Heart left ventricle (tissue), 16 donors: ENCODE measurements around the gene CYP4F22. TPM values are rescaled to one million over a fixed set of nuclear protein-coding genes. Genes with fewer than 3 reads are reported as not detected.

Experiments used
- ATAC-seq, 4 donors: fragments of 200-7000 bp; cut with Tn5 transposase; one replicate each; pipeline ENCODE4 v1.9.1; 2020 to 2022; ENCODE audit warnings: moderate library complexity in 4 of 4, mild to moderate bottlenecking in 3 of 4, moderate number of reproducible peaks in 1 of 4
- DNase-seq, 5 donors: peaks; one replicate each; pipeline ENCODE4 v3.0.0-alpha.2; 2020
- H3K27ac ChIP-seq, 12 donors: fragments of 200-600 bp; sonication (generic) in 4 of 12; one replicate each; pipeline versions ENCODE4 v1.5.0 to v1.8.0; 2016 to 2022; ENCODE audit warnings: mild to moderate bottlenecking in 2 of 12
- H3K27me3 ChIP-seq, 9 donors: fragments of 200-600 bp; sonication (generic) in 2 of 9; one replicate each; pipeline versions ENCODE4 v1.5.1 to v1.8.0; 2016 to 2022; ENCODE audit warnings: mild to moderate bottlenecking in 3 of 9
- H3K36me3 ChIP-seq, 9 donors: fragments of 200-600 bp; sonication (generic) in 2 of 9; one replicate each; pipeline versions ENCODE4 v1.5.0 to v1.8.0; 2018 to 2022; ENCODE audit warnings: mild to moderate bottlenecking in 2 of 9
- H3K4me1 ChIP-seq, 12 donors: fragments of 200-600 bp; sonication (generic) in 4 of 12; one replicate each; pipeline versions ENCODE4 v1.5.0 to v1.8.0; 2016 to 2022; ENCODE audit warnings: mild to moderate bottlenecking in 3 of 12
- H3K4me3 ChIP-seq, 12 donors: fragments of 200-600 bp; sonication (generic) in 4 of 12; one replicate each; pipeline versions ENCODE4 v1.5.0 to v1.8.0; 2017 to 2022; ENCODE audit warnings: mild to moderate bottlenecking in 9 of 12, moderate library complexity in 4 of 12
- H3K9me3 ChIP-seq, 12 donors: fragments of 200-600 bp; sonication (generic) in 4 of 12; one replicate each; pipeline versions ENCODE4 v1.5.0 to v1.8.0; 2016 to 2022; ENCODE audit warnings: mild to moderate bottlenecking in 1 of 12
- POLR2A ChIP-seq, 2 donors: fragments of 450-650 bp; IDR thresholded peaks; one replicate each; pipeline ENCODE4 v1.6.1; 2017; ENCODE audit warnings: antibody characterized with exemption in 2 of 2, mild to moderate bottlenecking in 2 of 2, moderate library complexity in 2 of 2
- WGBS, 4 donors: extraction: QIAGEN DNeasy Blood & Tissue Kit in 2 of 4; methylation state at CpG; one replicate each; pipeline versions ENCODE4 v1.1.5 to v1.1.7; 2013 to 2018; 5-methylcytosine and 5-hydroxymethylcytosine counted together
- intact Hi-C, 10 donors: fragments of 100-400 bp; cut with DNase I; formaldehyde crosslinking; loops; one replicate each; pipeline versions ENCODE4 v1.11.1 to v1.14.2; 2022
- polyA plus RNA-seq, 2 donors: library from polyadenylated mRNA; stranded (reverse); fragments of 200-250 nt; gene quantifications; one replicate each; pipeline ENCODE4 v1.2.3, GENCODE V29; 2013
- total RNA-seq, 9 donors: library from RNA; depleted of rRNA in 2 of 9; stranded (reverse); fragments of >200 nt in 2 of 9; fragmentation: NEBNext Ultra II Directional in 3 of 9; extraction: Animal tissue kit (Norgen Biotek cat#: 25700) in 3 of 9; gene quantifications; one replicate each; pipeline versions ENCODE4 v1.1.0 to v1.2.4, GENCODE V29; 2016 to 2023
- TF ChIP-seq, protein P1 (sequence below), 12 donors: fragments of 200-600 bp; sonication (generic) in 4 of 12; IDR thresholded peaks; one replicate each; pipeline versions ENCODE4 v1.5.0 to v1.8.0; 2018 to 2022; ENCODE audit warnings: antibody characterized with exemption in 12 of 12, mild to moderate bottlenecking in 5 of 12
- donor health status: ischemic (EF 13 %, LVEDD 7.1; RV severe dilation, severe dysfunction).
- donor health status: healthy with polysubstance abuse.
- donor health status: DM: no; HTN: yes; CAD: no.
- donor health status: DM: no; HTN: no; CAD: no.
- donor health status: ischemic (EF 25% LVEDD 6.9; RV normal size, moderate dysfunction).
- donor health status: ischemic (EF 25% LVEDD 5.7; RV mildly dilated, moderate dysfunction).
- donor health status: healthy.
- donor health status: DM: yes; HTN: yes; CAD: no.
- donor health status: ischemic (EF 35%, LVEDD 5.7; RV mildly dilated, moderate dysfunction).
- donor health status: nonischemic (EF 11% LVEDD 7.7; RV severe dilation, severe dysfunction).
- donor health status: DM: yes; HTN: yes; CAD: no.
- donor health status: PGD.
- donor health status: ischemic (EF 29% LVEDD 5.4; RV normal size, mild dysfunction).
- donor health status: nonischemic (EF 23%, LVEDD 6.1; RV moderate dilation, normal function).

The CYP4F22 gene
- total and polyA plus RNA-seq, 11 donors: 0.29 TPM; not detected in 10

DNA sequence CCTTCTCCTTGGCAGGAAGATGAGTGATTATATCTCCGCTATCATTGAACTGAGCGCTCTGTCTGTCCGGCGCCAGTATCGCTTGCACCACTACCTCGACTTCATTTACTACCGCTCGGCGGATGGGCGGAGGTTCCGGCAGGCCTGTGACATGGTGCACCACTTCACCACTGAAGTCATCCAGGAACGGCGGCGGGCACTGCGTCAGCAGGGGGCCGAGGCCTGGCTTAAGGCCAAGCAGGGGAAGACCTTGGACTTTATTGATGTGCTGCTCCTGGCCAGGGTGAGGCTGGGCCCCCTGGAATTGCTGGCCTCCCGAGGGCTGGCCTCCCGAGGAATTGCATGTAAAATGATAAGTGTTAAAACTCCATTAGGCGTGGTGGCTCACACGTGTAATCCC is 32.1 kb downstream of the CYP4F22 start:
- H3K4me1 ChIP-seq: no peaks in the 10 kb centered on the region
- 83 to 91% (median 86%) methylated on average over 19 to 20 of the region's 20 CpGs for WGBS, 4 donors
- no peaks in the 10 kb centered on the region for H3K36me3 ChIP-seq
- no peak for ATAC-seq
- TF ChIP-seq, protein P1, sequence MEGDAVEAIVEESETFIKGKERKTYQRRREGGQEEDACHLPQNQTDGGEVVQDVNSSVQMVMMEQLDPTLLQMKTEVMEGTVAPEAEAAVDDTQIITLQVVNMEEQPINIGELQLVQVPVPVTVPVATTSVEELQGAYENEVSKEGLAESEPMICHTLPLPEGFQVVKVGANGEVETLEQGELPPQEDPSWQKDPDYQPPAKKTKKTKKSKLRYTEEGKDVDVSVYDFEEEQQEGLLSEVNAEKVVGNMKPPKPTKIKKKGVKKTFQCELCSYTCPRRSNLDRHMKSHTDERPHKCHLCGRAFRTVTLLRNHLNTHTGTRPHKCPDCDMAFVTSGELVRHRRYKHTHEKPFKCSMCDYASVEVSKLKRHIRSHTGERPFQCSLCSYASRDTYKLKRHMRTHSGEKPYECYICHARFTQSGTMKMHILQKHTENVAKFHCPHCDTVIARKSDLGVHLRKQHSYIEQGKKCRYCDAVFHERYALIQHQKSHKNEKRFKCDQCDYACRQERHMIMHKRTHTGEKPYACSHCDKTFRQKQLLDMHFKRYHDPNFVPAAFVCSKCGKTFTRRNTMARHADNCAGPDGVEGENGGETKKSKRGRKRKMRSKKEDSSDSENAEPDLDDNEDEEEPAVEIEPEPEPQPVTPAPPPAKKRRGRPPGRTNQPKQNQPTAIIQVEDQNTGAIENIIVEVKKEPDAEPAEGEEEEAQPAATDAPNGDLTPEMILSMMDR (IDR thresholded peaks at IDR 0.05): no peak
- TF ChIP-seq POLR2A (IDR thresholded peaks at IDR 0.05): no peak
- peaks cover 0 to 28% (median 3%) of the 10 kb centered on the region in 9 donors for H3K27me3 ChIP-seq
- peaks cover 0 to 15% (median 0%) of the 10 kb centered on the region in 12 donors for H3K9me3 ChIP-seq
- DNase-seq: no peak
- H3K4me3 ChIP-seq: no peak overlapping the region
- intact Hi-C loops: no loop called here
- H3K27ac ChIP-seq: no peak overlapping the region

DNA sequence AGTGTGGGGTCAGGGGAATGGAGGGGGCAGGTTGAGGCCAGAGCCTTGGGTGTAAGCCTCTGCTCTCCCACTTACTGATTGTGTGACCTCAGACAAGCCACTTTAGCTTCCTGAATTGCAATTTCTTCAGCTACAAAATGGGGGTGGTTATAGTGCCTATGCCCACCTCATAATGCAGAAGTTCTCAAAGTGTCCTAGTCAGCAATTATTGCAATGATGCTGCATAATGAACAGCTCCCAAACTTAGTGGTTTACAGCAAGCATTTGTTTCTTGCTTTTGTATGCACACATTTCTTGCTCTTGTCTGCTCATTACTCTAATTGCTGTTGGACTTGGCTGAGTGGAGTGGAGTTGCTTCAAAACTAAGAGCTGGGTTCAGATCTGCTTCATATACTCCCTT is 36.0 kb downstream of the CYP4F22 start:
- Histone ChIP-seq H3K4me3 (no peak overlapping the region), H3K27me3 (peaks cover 0 to 23% (median 2%) of the 10 kb centered on the region in 9 donors), H3K9me3 (peaks cover 0 to 4% (median 0%) of the 10 kb centered on the region in 12 donors), H3K27ac (no peak overlapping the region), H3K36me3 (no peaks in the 10 kb centered on the region), H3K4me1 (no peaks in the 10 kb centered on the region)
- intact Hi-C loops: no loop called here
- DNase-seq (no peak), ATAC-seq (no peak)
- TF ChIP-seq, protein P1 (IDR thresholded peaks at IDR 0.05): no peak
- no peak for TF ChIP-seq POLR2A (IDR thresholded peaks at IDR 0.05)

DNA sequence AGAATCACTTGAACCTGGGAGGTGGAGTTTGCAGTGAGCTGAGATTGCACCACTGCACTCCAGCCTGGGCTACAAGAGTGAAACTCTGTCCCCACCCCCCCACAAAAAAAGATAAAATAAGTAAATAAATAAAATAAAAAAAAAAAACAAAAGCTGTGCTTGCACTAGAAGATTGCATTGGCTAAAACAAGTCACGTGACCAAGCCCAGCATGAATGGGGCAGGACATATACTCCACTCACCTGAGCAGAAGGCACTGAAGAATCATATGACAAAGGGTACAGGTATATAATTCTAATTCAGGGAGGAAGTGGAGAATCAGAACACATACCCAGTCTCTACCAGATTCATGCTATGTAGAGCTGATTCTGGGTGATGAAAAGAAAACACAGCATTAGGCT is 36.6 kb downstream of the CYP4F22 start:
- TF ChIP-seq POLR2A (IDR thresholded peaks at IDR 0.05): no peak
- TF ChIP-seq, protein P1 (IDR thresholded peaks at IDR 0.05): no peak
- Histone ChIP-seq H3K9me3 (no peaks in the 10 kb centered on the region), H3K27me3 (peaks cover 0 to 29% (median 7%) of the 10 kb centered on the region in 9 donors), H3K4me1 (no peaks in the 10 kb centered on the region), H3K27ac (no peak overlapping the region), H3K4me3 (no peak overlapping the region), H3K36me3 (no peaks in the 10 kb centered on the region)
- ATAC-seq: no peak
- WGBS, 4 donors: 85 to 95% (median 89%) methylated on average over 1 of the region's 1 CpG
- DNase-seq: no peak
- intact Hi-C loops: loop anchor here in 1 of 10 donors (5.0 kb wide), 1 partner anchor 83 kb away; the partner anchor contains the start of gene RASAL3

DNA sequence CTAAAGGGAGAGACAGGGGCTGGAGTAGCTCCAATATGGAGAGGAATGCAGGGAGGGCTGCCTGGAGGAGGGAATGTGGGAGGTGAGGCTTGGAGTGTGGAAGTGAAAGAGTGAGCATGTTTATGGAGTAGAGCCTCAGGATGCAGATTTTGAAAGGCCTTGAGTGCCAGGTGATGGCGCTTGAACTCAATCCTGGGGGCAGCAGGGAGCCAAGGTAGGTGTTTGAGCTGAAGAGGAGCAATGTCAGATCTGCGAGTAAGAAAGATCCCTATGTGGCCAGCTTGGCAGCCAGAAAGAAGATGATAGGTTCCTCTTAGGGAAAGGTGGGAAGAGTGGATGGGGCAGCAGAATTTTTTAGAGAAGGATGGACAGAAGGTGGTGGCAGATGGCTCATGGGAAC is 40.3 kb downstream of the CYP4F22 start:
- no peaks in the 10 kb centered on the region for H3K36me3 ChIP-seq
- H3K27me3 ChIP-seq: peaks cover 7 to 46% (median 25%) of the 10 kb centered on the region in 9 donors
- ATAC-seq (no peak), DNase-seq (no peak)
- no peak overlapping the region for H3K4me3 ChIP-seq
- no peak overlapping the region for H3K27ac ChIP-seq
- intact Hi-C loops: loop anchor here in 1 of 10 donors (5.0 kb wide), 1 partner anchor 86 kb away; the partner anchor contains the start of gene RASAL3
- H3K4me1 ChIP-seq: peaks cover 0 to 10% (median 6%) of the 10 kb centered on the region in 12 donors
- 83 to 91% (median 85%) methylated on average over 2 of the region's 2 CpGs for WGBS, 4 donors
- TF ChIP-seq, protein P1 (IDR thresholded peaks at IDR 0.05): no peak
- no peak for TF ChIP-seq POLR2A (IDR thresholded peaks at IDR 0.05)
- no peaks in the 10 kb centered on the region for H3K9me3 ChIP-seq
